HEK293 (cell line): ENCODE measurements around the gene ZEB2.
A peak's percentile ranks its signal among the peaks of the same experiment; 100 is the strongest.

Source experiments
- BCL11B ChIP-seq: fragments of 450-650 bp; formaldehyde crosslinking; IDR thresholded peaks from 2 replicates; pipeline ENCODE4 v1.5.1; 2016; ENCODE audit warnings: low read depth, missing biosample characterization, missing genetic modification characterization
- CTCF ChIP-seq: fragments of 450-650 bp; formaldehyde crosslinking; IDR thresholded peaks from 2 replicates; pipeline ENCODE4 v1.5.1; 2016; ENCODE audit warnings: missing biosample characterization, missing genetic modification characterization
- GFI1B ChIP-seq: fragments of 450-650 bp; formaldehyde crosslinking; IDR thresholded peaks from 2 replicates; pipeline ENCODE4 v1.5.1; 2016; ENCODE audit warnings: missing biosample characterization, missing genetic modification characterization
- REST ChIP-seq: fragments of 450-650 bp; formaldehyde crosslinking; IDR thresholded peaks from 2 replicates; pipeline ENCODE4 v1.5.1; 2016; ENCODE audit warnings: missing biosample characterization, missing genetic modification characterization
- SP2 ChIP-seq: fragments of 450-650 bp; formaldehyde crosslinking; IDR thresholded peaks from 2 replicates; pipeline ENCODE4 v1.5.1; 2016; ENCODE audit warnings: missing biosample characterization, missing genetic modification characterization
- TCF7L2 ChIP-seq: IDR thresholded peaks from 2 replicates; pipeline ENCODE4 v1.6.1; 2011; ENCODE audit warnings: low read depth, mild to moderate bottlenecking, inconsistent platforms, low read length, moderate library complexity, borderline replicate concordance
- YY1 ChIP-seq: fragments of 450-650 bp; formaldehyde crosslinking; IDR thresholded peaks from 2 replicates; pipeline ENCODE4 v1.5.1; 2018; ENCODE audit warnings: missing biosample characterization, missing genetic modification characterization
- ZNF24 ChIP-seq: fragments of 450-650 bp; formaldehyde crosslinking; IDR thresholded peaks from 2 replicates; pipeline ENCODE4 v1.5.1; 2016; ENCODE audit warnings: missing biosample characterization, missing genetic modification characterization
- ZNF280D ChIP-seq: fragments of 450-650 bp; formaldehyde crosslinking; IDR thresholded peaks from 2 replicates; pipeline ENCODE4 v1.5.1; 2016; ENCODE audit warnings: missing biosample characterization, missing genetic modification characterization
- ZNF501 ChIP-seq: fragments of 450-650 bp; formaldehyde crosslinking; IDR thresholded peaks from 2 replicates; pipeline ENCODE4 v1.5.1; 2016; ENCODE audit warnings: missing biosample characterization, missing genetic modification characterization
- ZSCAN16 ChIP-seq: fragments of 450-650 bp; formaldehyde crosslinking; IDR thresholded peaks from 2 replicates; pipeline ENCODE4 v1.5.1; 2016; ENCODE audit warnings: missing biosample characterization, missing genetic modification characterization

- TF ChIP-seq CTCF (tag by site-specific recombination) (no peak), ZNF24 (tag by site-specific recombination) (no peak), YY1 (tag by site-specific recombination) (no peak), ZNF501 (tag by site-specific recombination) (no peak), GFI1B (tag by site-specific recombination) (no peak), REST (tag by site-specific recombination) (no peak), ZSCAN16 (no peak), TCF7L2 (0 out of 2 replicates have a peak, but pooled peaks have one; percentile 10), BCL11B (tag by site-specific recombination) (no peak), SP2 (no peak), ZNF280D (tag by site-specific recombination) (no peak)
These were observed 67.0 kb downstream of the ZEB2 start for GRCh38 chr2:144452989-144453336.
